HepG2 (cell line): Measurements from ENCODE around the gene INF2. TPM values are rescaled to one million over a fixed set of nuclear protein-coding genes. Genes with fewer than 3 reads are reported as not detected.

Experiments used
- ADNP ChIP-seq: sonication (generic); formaldehyde crosslinking; IDR thresholded peaks from 2 replicates; pipeline ENCODE4 v1.4.0; 2020; ENCODE audit warnings: missing genetic modification reagents
- ARHGAP35 ChIP-seq: sonication (generic); formaldehyde crosslinking; IDR thresholded peaks from 2 replicates; pipeline ENCODE4 v1.9.0; 2022; ENCODE audit warnings: mild to moderate bottlenecking, inconsistent platforms, moderate library complexity, missing genetic modification reagents, borderline replicate concordance
- ATF1 ChIP-seq: IDR thresholded peaks from 2 replicates; pipeline ENCODE4 v1.6.1; 2016; ENCODE audit warnings: mild to moderate bottlenecking, control low read depth
- DBP ChIP-seq: sonication (generic); formaldehyde crosslinking; IDR thresholded peaks from 2 replicates; pipeline ENCODE4 v1.4.0; 2020; ENCODE audit warnings: missing genetic modification reagents; ENCODE audit errors: not compliant biosample characterization
- GPBP1L1 ChIP-seq: sonication (generic); formaldehyde crosslinking; IDR thresholded peaks from 2 replicates; pipeline ENCODE4 v1.5.0; 2020; ENCODE audit warnings: mild to moderate bottlenecking, missing genetic modification reagents
- HMG20B ChIP-seq: conservative IDR thresholded peaks from 2 replicates; pipeline ENCODE4 v1.6.1; 2016; ENCODE audit warnings: missing genetic modification reagents, missing compliant biosample characterization
- HNRNPUL1 ChIP-seq: fragments of 200-400 bp; formaldehyde crosslinking; IDR thresholded peaks from 2 replicates; pipeline ENCODE4 v1.6.1; 2017; ENCODE audit warnings: low read depth, mild to moderate bottlenecking, low read length, moderate library complexity
- ISL2 ChIP-seq: sonication (generic); formaldehyde crosslinking; IDR thresholded peaks from 2 replicates; pipeline ENCODE4 v1.5.0; 2020; ENCODE audit warnings: missing genetic modification reagents
- MXD4 ChIP-seq: IDR thresholded peaks from 2 replicates; pipeline ENCODE4 v1.6.1; 2016; ENCODE audit warnings: mild to moderate bottlenecking, missing biosample characterization, missing genetic modification reagents
- MYNN ChIP-seq: sonication (generic); formaldehyde crosslinking; IDR thresholded peaks from 2 replicates; pipeline ENCODE4 v1.4.0; 2020; ENCODE audit warnings: mild to moderate bottlenecking, low read depth, missing genetic modification reagents
- PAX8 ChIP-seq: sonication (generic); formaldehyde crosslinking; IDR thresholded peaks from 2 replicates; pipeline ENCODE4 v1.8.0; 2022; ENCODE audit warnings: mild to moderate bottlenecking, missing genetic modification reagents, borderline replicate concordance
- POLR2AphosphoS2 ChIP-seq: IDR thresholded peaks from 2 replicates; pipeline ENCODE4 v1.6.1; 2011; ENCODE audit warnings: low read depth, low read length, improper control_type of control experiment
- RAD21 ChIP-seq: fragments of 450-650 bp; formaldehyde crosslinking; IDR thresholded peaks from 2 replicates; pipeline ENCODE4 v1.5.0; 2020; ENCODE audit warnings: mild to moderate bottlenecking
- SRSF1 ChIP-seq: fragments of 200-400 bp; formaldehyde crosslinking; optimal IDR thresholded peaks from 2 replicates; pipeline ENCODE3; 2017; ENCODE audit warnings: mild to moderate bottlenecking, low read depth, low read length, moderate library complexity
- STAG1 ChIP-seq: sonication (generic); formaldehyde crosslinking; IDR thresholded peaks from 2 replicates; pipeline ENCODE4 v1.4.0; 2020; ENCODE audit warnings: missing genetic modification reagents
- U2AF2 ChIP-seq: fragments of 200-400 bp; formaldehyde crosslinking; IDR thresholded peaks from 2 replicates; pipeline ENCODE4 v1.6.1; 2017; ENCODE audit warnings: low read depth, mild to moderate bottlenecking, low read length
- YY1 ChIP-seq: IDR thresholded peaks from 2 replicates; pipeline ENCODE4 v1.6.1; 2011; ENCODE audit warnings: low read length, low read depth, moderate library complexity, mild to moderate bottlenecking; ENCODE audit not compliant: insufficient read depth, insufficient replicate concordance
- ZNF17 ChIP-seq: sonication (generic); formaldehyde crosslinking; IDR thresholded peaks from 2 replicates; pipeline ENCODE4 v1.5.0; 2020; ENCODE audit warnings: mild to moderate bottlenecking, missing genetic modification reagents
- ZNF432 ChIP-seq: sonication (generic); formaldehyde crosslinking; IDR thresholded peaks from 2 replicates; pipeline ENCODE4 v1.5.0; 2020; ENCODE audit warnings: missing genetic modification reagents, mild to moderate bottlenecking, borderline replicate concordance
- ZNF468 ChIP-seq: sonication (generic); formaldehyde crosslinking; IDR thresholded peaks from 2 replicates; pipeline ENCODE4 v1.8.0; 2022; ENCODE audit warnings: mild to moderate bottlenecking, moderate library complexity, missing genetic modification reagents
- ZNF619 ChIP-seq: sonication (generic); formaldehyde crosslinking; IDR thresholded peaks from 2 replicates; pipeline ENCODE4 v1.4.0; 2020; ENCODE audit warnings: mild to moderate bottlenecking, missing genetic modification reagents
- ZNF646 ChIP-seq: sonication (generic); formaldehyde crosslinking; IDR thresholded peaks from 2 replicates; pipeline ENCODE4 v1.9.0; 2021; ENCODE audit warnings: mild to moderate bottlenecking, missing genetic modification reagents
- polyA plus RNA-seq, 8 experiments: library from polyadenylated mRNA; depleted of rRNA in 3 of 8; stranded (reverse) in 7 of 8; unstranded in 1 of 8; fragments of >200 nt; fragmentation: Illumina TruSeq in 4 of 8; extraction: Trizol in 4 of 8; gene quantifications; 2 replicates each; pipeline versions ENCODE4 v1.2.1 to v1.2.3, GENCODE V29; 2011 to 2016; ENCODE audit warnings: low read depth in 4 of 8, missing spikeins in 1 of 8, mixed read lengths in 1 of 8; ENCODE audit not compliant: insufficient read depth in 1 of 8
- total RNA-seq, 5 experiments: library from RNA; depleted of rRNA; stranded (reverse); fragments of >200 nt; fragmentation: Illumina TruSeq; extraction: Trizol; gene quantifications; 2 replicates each; pipeline ENCODE4 v1.2.3, GENCODE V29; 2016; ENCODE audit warnings: low read depth in 1 of 5

Gene INF2
- total and polyA plus RNA-seq, 2 of the 13 experiments (the other 11 are each of a cell fraction or from before 2014, with no cell fraction given), result 16.4 to 26.4 TPM

GRCh38 chr14:104688505-104689108 is 811 bp upstream of the INF2 start (continued):
- TF ChIP-seq GPBP1L1, result no peak
- no peak for TF ChIP-seq ZNF646
- TF ChIP-seq ARHGAP35 (CRISPR knock-in tag), result no peak
- no peak for TF ChIP-seq POLR2AphosphoS2
- TF ChIP-seq HNRNPUL1, result no peak
- no peak for TF ChIP-seq PAX8
- TF ChIP-seq ZNF432 (CRISPR knock-in tag), result no peak
- TF ChIP-seq RAD21 (CRISPR knock-in tag), result no peak
- TF ChIP-seq MXD4, result no peak
- no peak for TF ChIP-seq ATF1
- no peak for TF ChIP-seq DBP (CRISPR knock-in tag)
- TF ChIP-seq YY1, result no peak
- TF ChIP-seq SRSF1, result peak; percentile 36
- no peak for TF ChIP-seq STAG1 (CRISPR knock-in tag)
- no peak for TF ChIP-seq MYNN (CRISPR knock-in tag)
- peak; percentile 86 for TF ChIP-seq ADNP (CRISPR knock-in tag)
- no peak for TF ChIP-seq ZNF17 (CRISPR knock-in tag)
- TF ChIP-seq U2AF2, result no peak
- TF ChIP-seq ISL2, result no peak
- TF ChIP-seq ZNF619 (CRISPR knock-in tag), result no peak
- TF ChIP-seq ZNF468, result no peak
- no peak for TF ChIP-seq HMG20B
